Measurements from ENCODE around the gene UQCR11. TPM values are rescaled to one million over a fixed set of nuclear protein-coding genes. Genes with fewer than 3 reads are reported as not detected.

The UQCR11 gene
- total and polyA plus RNA-seq, 12 donors: 47.1 to 336 (median 166) TPM

- TF ChIP-seq CTCF (IDR thresholded peaks at IDR 0.05): no peak
- no peak for TF ChIP-seq POLR2A (IDR thresholded peaks at IDR 0.05)
- Histone ChIP-seq H3K27ac (no peak overlapping the region), H3K4me1 (replicated peaks in 1 of 2) (no peaks in the 10 kb centered on the region), H3K36me3 (replicated peaks in 1 of 2) (peaks cover 0 to 4% of the 10 kb centered on the region in 2 donors), H3K27me3 (no peaks in the 10 kb centered on the region), H3K4me3 (no peak overlapping the region), H3K9me3 (replicated peaks in 1 of 3) (no peaks in the 10 kb centered on the region)
- 95 to 98% (median 96%) methylated on average over 5 to 17 of the region's 17 CpGs for WGBS, 4 donors
- no peak for DNase-seq
- intact Hi-C loops (cut with DNase I): no loop called here
Observed at GRCh38 chr19:1627194-1627593, 21.9 kb upstream of the UQCR11 start.

- H3K27ac ChIP-seq: no peak overlapping the region
- H3K9me3 ChIP-seq (replicated peaks in 1 of 3): no peaks in the 10 kb centered on the region
- no peak for DNase-seq
- WGBS, 4 donors: 88 to 95% (median 92%) methylated on average over 25 to 32 of the region's 32 CpGs
- no peaks in the 10 kb centered on the region for H3K27me3 ChIP-seq
- intact Hi-C loops (cut with DNase I): no loop called here
- TF ChIP-seq CTCF (IDR thresholded peaks at IDR 0.05) (no peak), POLR2A (IDR thresholded peaks at IDR 0.05) (no peak)
- H3K4me3 ChIP-seq: no peak overlapping the region
- H3K36me3 ChIP-seq (replicated peaks in 1 of 2): peaks cover 0 to under 1% of the 10 kb centered on the region in 2 donors
- H3K4me1 ChIP-seq (replicated peaks in 1 of 2): no peaks in the 10 kb centered on the region
Observed at GRCh38 chr19:1626417-1627010, 21.3 kb upstream of the UQCR11 start.

GRCh38 chr19:1624458-1624857, 19.2 kb upstream of the UQCR11 start:
- no peaks in the 10 kb centered on the region for H3K27me3 ChIP-seq
- DNase-seq: peak in 5 of 7 donors; percentile 44 to 70 (median 54)
- TF ChIP-seq CTCF (IDR thresholded peaks at IDR 0.05) (peak; percentile 23 to 56 (median 42)), POLR2A (IDR thresholded peaks at IDR 0.05) (no peak)
- no peaks in the 10 kb centered on the region for H3K4me1 ChIP-seq (replicated peaks in 1 of 2)
- no peak overlapping the region for H3K4me3 ChIP-seq
- intact Hi-C loops (cut with DNase I): no loop called here
- no peaks in the 10 kb centered on the region for H3K9me3 ChIP-seq (replicated peaks in 1 of 3)
- 70 to 87% (median 80%) methylated on average over 22 to 23 of the region's 23 CpGs for WGBS, 4 donors
- no peak overlapping the region for H3K27ac ChIP-seq
- H3K36me3 ChIP-seq (replicated peaks in 1 of 2): no peaks in the 10 kb centered on the region

GRCh38 chr19:1622541-1622940, 17.3 kb upstream of the UQCR11 start:
- intact Hi-C loops (cut with DNase I): no loop called here
- DNase-seq: no peak
- 89 to 93% (median 92%) methylated on average over 5 of the region's 5 CpGs for WGBS, 4 donors

More at GRCh38 chr19:1622541-1622940, 17.3 kb upstream of the UQCR11 start:
- TF ChIP-seq CTCF (IDR thresholded peaks at IDR 0.05): no peak
- no peak for TF ChIP-seq POLR2A (IDR thresholded peaks at IDR 0.05)
- Histone ChIP-seq H3K27ac (no peak overlapping the region), H3K36me3 (replicated peaks in 1 of 2) (peaks cover 0 to 10% of the 10 kb centered on the region in 2 donors), H3K4me1 (replicated peaks in 1 of 2) (no peaks in the 10 kb centered on the region), H3K4me3 (no peak overlapping the region), H3K9me3 (replicated peaks in 1 of 3) (no peaks in the 10 kb centered on the region), H3K27me3 (no peaks in the 10 kb centered on the region)
